Left lung (tissue), 10 donors: ENCODE data around the gene GRIN3B. TPM values are rescaled to one million over a fixed set of nuclear protein-coding genes. Genes with fewer than 3 reads are reported as not detected.

Experiments
- ATAC-seq: fragments of 200-7000 bp; cut with Tn5 transposase; one replicate; pipeline ENCODE4 v1.9.1; 2020; ENCODE audit warnings: moderate library complexity
- DNase-seq, 4 donors: peaks; one replicate each; pipeline ENCODE4 v3.0.0-alpha.2; 2013 to 2020
- H3K27ac ChIP-seq, 2 donors: fragments of 200-600 bp; sonication (generic) in 1 of 2; one replicate each; pipeline versions ENCODE4 v1.5.0 to v1.8.0; 2020 to 2021
- H3K27me3 ChIP-seq, 2 donors: fragments of 200-600 bp; sonication (generic) in 1 of 2; one replicate each; pipeline versions ENCODE4 v1.5.0 to v1.8.0; 2020 to 2021
- H3K36me3 ChIP-seq, 2 donors: fragments of 200-600 bp; sonication (generic) in 1 of 2; one replicate each; pipeline versions ENCODE4 v1.5.0 to v1.8.0; 2020 to 2021
- H3K4me1 ChIP-seq, 2 donors: fragments of 200-600 bp; one replicate each; pipeline ENCODE4 v1.8.0; 2021
- H3K4me3 ChIP-seq, 2 donors: fragments of 200-600 bp; sonication (generic) in 1 of 2; one replicate each; pipeline versions ENCODE4 v1.5.0 to v1.8.0; 2020 to 2021; ENCODE audit warnings: mild to moderate bottlenecking in 1 of 2
- H3K9me3 ChIP-seq, 2 donors: fragments of 200-600 bp; sonication (generic) in 1 of 2; one replicate each; pipeline versions ENCODE4 v1.5.0 to v1.8.0; 2020 to 2021
- CTCF ChIP-seq, 2 donors: fragments of 200-600 bp; sonication (generic) in 1 of 2; IDR thresholded peaks; one replicate each; pipeline versions ENCODE4 v1.5.0 to v1.8.0; 2021; ENCODE audit warnings: antibody characterized with exemption in 2 of 2
- intact Hi-C, 2 donors: fragments of 100-400 bp; cut with DNase I; formaldehyde crosslinking; loops; one replicate each; pipeline versions ENCODE4 v1.11.2 to v1.14.2; 2022
- polyA plus RNA-seq, 6 donors: library from polyadenylated mRNA; unstranded; fragments of 120-200 nt; gene quantifications; one replicate each; pipeline ENCODE4 v1.2.1, GENCODE V29; 2013; ENCODE audit not compliant: insufficient read length in 6 of 6
- total RNA-seq, 2 donors: library from RNA; stranded (reverse); fragmentation: NEBNext Ultra II Directional; extraction: Animal tissue kit (Norgen Biotek cat#: 25700); gene quantifications; one replicate each; pipeline ENCODE4 v1.2.1, GENCODE V29; 2021
- donor health status: DM: no; HTN: yes; CAD: no.
- donor health status: DM: no; HTN: no; CAD: no.

Gene GRIN3B
- total and polyA plus RNA-seq, 8 donors, result 0.37 to 2.7 (median 0.60) TPM; not detected in 1

- TF ChIP-seq CTCF (IDR thresholded peaks at IDR 0.05), result peak in 1 of 2 donors; percentile 10
- DNase-seq (peak; percentile 95 to 99 (median 98)), ATAC-seq (peak; percentile 94)
- no peaks in the 10 kb centered on the region for H3K9me3 ChIP-seq
- peak within 1 kb of the TSS; percentile 52 to 68 for H3K4me3 ChIP-seq
- intact Hi-C loops, result no loop called here
- H3K27me3 ChIP-seq, result no peaks in the 10 kb centered on the region
- H3K36me3 ChIP-seq, result peaks cover 0 to 63% of the 10 kb centered on the region in 2 donors
- peak within 1 kb of the TSS; percentile 26 to 94 for H3K27ac ChIP-seq
- H3K4me1 ChIP-seq, result peaks cover 15 to 62% of the 10 kb centered on the region in 2 donors
Measured at GRCh38 chr19:1039646-1040475, 39.6 kb downstream of the GRIN3B start, which contains the start of gene ABCA7. ABCA7 (plus strand) TSS chr19:1040107; CDS start chr19:1041362, 1,255 bp downstream.

DNA sequence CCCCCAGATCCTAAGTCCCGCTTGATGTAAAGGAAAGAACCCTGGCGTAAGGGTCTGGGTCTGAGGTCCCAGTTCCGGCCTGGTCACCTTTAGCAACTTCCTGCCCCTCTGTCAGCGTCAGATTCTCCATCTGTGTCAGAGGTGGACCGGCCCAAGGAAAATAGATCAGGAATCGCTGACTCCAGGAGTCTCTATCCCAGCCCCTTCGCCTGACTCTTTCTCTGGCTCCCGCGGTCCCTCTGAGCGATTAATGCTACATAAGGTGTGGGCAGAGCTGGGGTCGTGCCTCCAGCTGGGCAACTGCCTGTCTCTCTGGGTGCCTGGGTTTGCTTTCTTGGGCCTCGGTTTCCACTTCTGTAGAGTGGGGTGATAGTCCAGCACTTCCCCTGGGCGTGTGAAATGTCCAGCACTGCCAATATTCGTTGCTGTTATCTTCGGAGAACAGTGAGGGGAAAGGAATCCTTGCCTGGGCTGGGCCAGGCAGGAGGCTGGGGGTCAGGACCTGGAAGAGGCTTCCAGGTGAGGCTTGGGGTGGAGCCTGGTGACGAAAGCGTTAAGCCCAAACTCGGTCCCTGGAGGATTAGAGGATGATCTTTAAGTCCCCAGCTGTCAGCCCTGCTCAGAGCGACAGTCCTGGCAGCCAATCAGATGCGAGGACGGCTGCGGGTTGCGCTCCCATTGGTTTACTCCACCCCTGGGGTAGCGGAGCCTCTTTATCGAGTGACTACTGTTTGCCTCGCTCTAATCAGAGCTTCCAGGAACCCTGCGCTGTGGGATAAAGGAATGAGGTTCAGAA is 40.5 kb downstream of the GRIN3B start:
- peak overlapping the region; percentile 26 to 94 for H3K27ac ChIP-seq
- no peaks in the 10 kb centered on the region for H3K27me3 ChIP-seq
- peak; percentile 77 for ATAC-seq
- peaks cover 0 to 58% of the 10 kb centered on the region in 2 donors for H3K36me3 ChIP-seq
- TF ChIP-seq CTCF (IDR thresholded peaks at IDR 0.05), result no peak
- H3K9me3 ChIP-seq, result no peaks in the 10 kb centered on the region
- intact Hi-C loops, result no loop called here
- peak in 3 of 4 donors; percentile 84 to 95 (median 93) for DNase-seq
- H3K4me3 ChIP-seq, result peak overlapping the region; percentile 52 to 68
- H3K4me1 ChIP-seq, result peaks cover 15 to 62% of the 10 kb centered on the region in 2 donors

DNA sequence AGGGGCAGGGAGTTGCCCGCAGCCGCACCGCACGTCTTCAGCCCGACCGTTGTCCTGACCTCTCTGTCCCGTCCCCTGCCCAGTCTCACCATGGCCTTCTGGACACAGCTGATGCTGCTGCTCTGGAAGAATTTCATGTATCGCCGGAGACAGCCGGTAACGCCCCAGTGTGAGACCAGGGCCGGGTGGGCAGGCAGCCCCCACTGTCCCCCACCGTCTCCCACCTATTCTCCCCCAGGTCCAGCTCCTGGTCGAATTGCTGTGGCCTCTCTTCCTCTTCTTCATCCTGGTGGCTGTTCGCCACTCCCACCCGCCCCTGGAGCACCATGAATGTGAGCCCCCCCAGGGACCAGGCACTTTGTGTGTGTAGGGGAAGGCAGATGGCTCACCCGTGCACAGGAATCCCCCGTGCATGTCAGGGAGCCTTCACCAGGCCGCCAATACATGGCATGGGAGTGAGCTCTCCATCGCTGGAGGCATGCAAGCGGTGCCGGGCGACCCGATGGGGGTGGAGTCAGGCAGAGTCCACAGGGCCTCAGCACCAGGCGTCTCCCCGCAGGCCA is 41.1 kb downstream of the GRIN3B start:
- Histone ChIP-seq H3K27ac (peak overlapping the region in 1 of 2 donors; percentile 94), H3K4me1 (peaks cover 15 to 59% of the 10 kb centered on the region in 2 donors), H3K4me3 (peak overlapping the region; percentile 52 to 68), H3K27me3 (no peaks in the 10 kb centered on the region), H3K9me3 (no peaks in the 10 kb centered on the region), H3K36me3 (peaks cover 0 to 57% of the 10 kb centered on the region in 2 donors)
- intact Hi-C loops, result no loop called here
- DNase-seq (no peak), ATAC-seq (no peak)
- no peak for TF ChIP-seq CTCF (IDR thresholded peaks at IDR 0.05)

DNA sequence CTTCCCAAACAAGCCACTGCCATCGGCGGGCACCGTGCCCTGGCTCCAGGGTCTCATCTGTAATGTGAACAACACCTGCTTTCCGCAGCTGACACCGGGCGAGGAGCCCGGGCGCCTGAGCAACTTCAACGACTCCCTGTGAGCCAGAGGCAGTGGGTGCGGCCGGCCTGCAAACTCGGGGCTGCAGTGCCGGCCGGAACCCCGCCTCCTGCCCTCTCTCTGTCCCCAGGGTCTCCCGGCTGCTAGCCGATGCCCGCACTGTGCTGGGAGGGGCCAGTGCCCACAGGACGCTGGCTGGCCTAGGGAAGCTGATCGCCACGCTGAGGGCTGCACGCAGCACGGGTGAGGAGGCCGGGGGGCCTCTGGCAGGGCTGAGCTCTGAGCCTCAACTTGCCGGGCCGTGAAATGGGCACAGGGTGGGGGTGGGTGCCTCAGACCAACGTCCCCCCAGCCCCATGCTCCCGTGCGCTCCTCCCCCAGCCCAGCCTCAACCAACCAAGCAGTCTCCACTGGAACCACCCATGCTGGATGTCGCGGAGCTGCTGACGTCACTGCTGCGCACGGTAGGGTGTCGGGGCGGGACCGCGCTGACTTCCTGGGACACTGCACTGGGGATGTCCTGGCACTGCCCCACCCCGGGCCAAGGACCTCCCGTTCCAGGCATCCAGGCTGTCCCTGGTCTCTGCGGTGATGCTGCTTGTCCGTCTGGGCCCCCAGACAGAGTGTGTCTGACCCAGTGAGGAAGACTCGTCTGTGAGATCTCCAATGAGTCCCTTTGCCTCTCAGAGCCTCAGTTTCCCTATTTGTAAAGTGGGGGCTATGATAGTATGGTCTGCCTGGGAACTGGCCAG is 41.8 kb downstream of the GRIN3B start:
- intact Hi-C loops, result no loop called here
- Histone ChIP-seq H3K27me3 (no peaks in the 10 kb centered on the region), H3K36me3 (peaks cover 0 to 57% of the 10 kb centered on the region in 2 donors), H3K9me3 (no peaks in the 10 kb centered on the region), H3K27ac (no peak overlapping the region), H3K4me3 (peak overlapping the region in 1 of 2 donors; percentile 68), H3K4me1 (peaks cover 15 to 52% of the 10 kb centered on the region in 2 donors)
- ATAC-seq (no peak), DNase-seq (peak in 1 of 4 donors; percentile 80)
- no peak for TF ChIP-seq CTCF (IDR thresholded peaks at IDR 0.05)
